ENCODE results near the gene UTS2B. TPM values are rescaled to one million over a fixed set of nuclear protein-coding genes. Genes with fewer than 3 reads are reported as not detected.

UTS2B gene
- not detected in 2 replicates for total RNA-seq

GRCh38 chr3:191329654-191330529, at the start of gene UTS2B:
UTS2B (minus strand) TSS chr3:191330526; CDS start chr3:191282189, 48,337 bp downstream.
- Mint-ChIP-seq H3K27me3 (peaks cover 18% of the 10 kb centered on the region), H3K4me3 (peak within 1 kb of the TSS; percentile 82), H3K9me3 (no peaks in the 10 kb centered on the region), H3K4me1 (peaks cover 18% of the 10 kb centered on the region), H3K36me3 (ENCODE audit: low read depth) (peaks cover 2% of the 10 kb centered on the region), H3K27ac (peak within 1 kb of the TSS; percentile 82)
- intact Hi-C loops (cut with micrococcal nuclease): loop anchor here (1.0 kb wide), 1 partner anchor 7 kb away; no protein-coding TSS in a partner anchor
- DNase-seq: peak; percentile 75

GRCh38 chr3:191380001-191380400, 49.7 kb upstream of the UTS2B start:
- H3K4me1 Mint-ChIP-seq: peaks cover 3% of the 10 kb centered on the region
- H3K4me3 Mint-ChIP-seq: no peak overlapping the region
- intact Hi-C loops (cut with micrococcal nuclease): no loop called here
- no peak overlapping the region for H3K27ac Mint-ChIP-seq
- H3K27me3 Mint-ChIP-seq: no peaks in the 10 kb centered on the region
- DNase-seq: no peak
- H3K9me3 Mint-ChIP-seq: no peaks in the 10 kb centered on the region
- peaks cover 16% of the 10 kb centered on the region for H3K36me3 Mint-ChIP-seq (ENCODE audit: low read depth)

- peaks cover 3% of the 10 kb centered on the region for H3K4me1 Mint-ChIP-seq
- no peak for DNase-seq
- no peak overlapping the region for H3K27ac Mint-ChIP-seq
- H3K36me3 Mint-ChIP-seq (ENCODE audit: low read depth): peaks cover 13% of the 10 kb centered on the region
- no peaks in the 10 kb centered on the region for H3K27me3 Mint-ChIP-seq
- intact Hi-C loops (cut with micrococcal nuclease): loop anchor here (5.0 kb wide), 1 partner anchor 42 kb away; no protein-coding TSS in a partner anchor
- H3K9me3 Mint-ChIP-seq: no peaks in the 10 kb centered on the region
- no peak overlapping the region for H3K4me3 Mint-ChIP-seq
Measured at GRCh38 chr3:191379446-191379845, 49.1 kb upstream of the UTS2B start.

- no peak for DNase-seq
- H3K27me3 Mint-ChIP-seq: no peaks in the 10 kb centered on the region
- no peak overlapping the region for H3K27ac Mint-ChIP-seq
- H3K36me3 Mint-ChIP-seq (ENCODE audit: low read depth): peaks cover 12% of the 10 kb centered on the region
- no peak overlapping the region for H3K4me3 Mint-ChIP-seq
- intact Hi-C loops (cut with micrococcal nuclease): loop anchor here (5.0 kb wide), 1 partner anchor 41 kb away; no protein-coding TSS in a partner anchor
- no peaks in the 10 kb centered on the region for H3K9me3 Mint-ChIP-seq
- H3K4me1 Mint-ChIP-seq: peaks cover 3% of the 10 kb centered on the region
Measured at GRCh38 chr3:191378142-191378812, 48.0 kb upstream of the UTS2B start.

GRCh38 chr3:191376516-191377141, 46.3 kb upstream of the UTS2B start:
- peaks cover 7% of the 10 kb centered on the region for H3K36me3 Mint-ChIP-seq (ENCODE audit: low read depth)
- peaks cover 6% of the 10 kb centered on the region for H3K4me1 Mint-ChIP-seq
- no peak overlapping the region for H3K4me3 Mint-ChIP-seq
- H3K27me3 Mint-ChIP-seq: no peaks in the 10 kb centered on the region
- no peak overlapping the region for H3K27ac Mint-ChIP-seq
- no peak for DNase-seq
- no peaks in the 10 kb centered on the region for H3K9me3 Mint-ChIP-seq
- intact Hi-C loops (cut with micrococcal nuclease): loop anchor here (5.0 kb wide), 1 partner anchor 39 kb away; no protein-coding TSS in a partner anchor

GRCh38 chr3:191373327-191373726, 43.0 kb upstream of the UTS2B start:
- Mint-ChIP-seq H3K27ac (no peak overlapping the region), H3K4me3 (no peak overlapping the region), H3K27me3 (no peaks in the 10 kb centered on the region), H3K4me1 (peaks cover 6% of the 10 kb centered on the region), H3K36me3 (ENCODE audit: low read depth) (peaks cover 5% of the 10 kb centered on the region), H3K9me3 (no peaks in the 10 kb centered on the region)
- no peak for DNase-seq
- intact Hi-C loops (cut with micrococcal nuclease): no loop called here

- H3K4me3 Mint-ChIP-seq: no peak overlapping the region
- DNase-seq: no peak
- intact Hi-C loops (cut with micrococcal nuclease): no loop called here
- H3K36me3 Mint-ChIP-seq (ENCODE audit: low read depth): peaks cover 5% of the 10 kb centered on the region
- H3K27me3 Mint-ChIP-seq: no peaks in the 10 kb centered on the region
- H3K4me1 Mint-ChIP-seq: peaks cover 3% of the 10 kb centered on the region
- H3K9me3 Mint-ChIP-seq: no peaks in the 10 kb centered on the region
- no peak overlapping the region for H3K27ac Mint-ChIP-seq
Measured at GRCh38 chr3:191372122-191372521, 41.8 kb upstream of the UTS2B start.

GRCh38 chr3:191369616-191370010, 39.3 kb upstream of the UTS2B start:
- H3K36me3 Mint-ChIP-seq (ENCODE audit: low read depth): peaks cover 3% of the 10 kb centered on the region
- peaks cover 3% of the 10 kb centered on the region for H3K4me1 Mint-ChIP-seq
- no peak overlapping the region for H3K27ac Mint-ChIP-seq
- H3K27me3 Mint-ChIP-seq: no peaks in the 10 kb centered on the region
- no peaks in the 10 kb centered on the region for H3K9me3 Mint-ChIP-seq
- intact Hi-C loops (cut with micrococcal nuclease): no loop called here
- no peak for DNase-seq
- no peak overlapping the region for H3K4me3 Mint-ChIP-seq

GRCh38 chr3:191368755-191369615, 38.7 kb upstream of the UTS2B start:
- DNase-seq: no peak
- no peak overlapping the region for H3K4me3 Mint-ChIP-seq
- peaks cover 3% of the 10 kb centered on the region for H3K4me1 Mint-ChIP-seq
- H3K27ac Mint-ChIP-seq: no peak overlapping the region
- intact Hi-C loops (cut with micrococcal nuclease): no loop called here
- H3K27me3 Mint-ChIP-seq: no peaks in the 10 kb centered on the region
- peaks cover 3% of the 10 kb centered on the region for H3K36me3 Mint-ChIP-seq (ENCODE audit: low read depth)
- H3K9me3 Mint-ChIP-seq: no peaks in the 10 kb centered on the region

- no peaks in the 10 kb centered on the region for H3K27me3 Mint-ChIP-seq
- no peak for DNase-seq
- H3K27ac Mint-ChIP-seq: no peak overlapping the region
- intact Hi-C loops (cut with micrococcal nuclease): no loop called here
- no peaks in the 10 kb centered on the region for H3K9me3 Mint-ChIP-seq
- H3K4me1 Mint-ChIP-seq: no peaks in the 10 kb centered on the region
- no peak overlapping the region for H3K4me3 Mint-ChIP-seq
- peaks cover 4% of the 10 kb centered on the region for H3K36me3 Mint-ChIP-seq (ENCODE audit: low read depth)
Measured at GRCh38 chr3:191366675-191367074, 36.3 kb upstream of the UTS2B start.

- peaks cover 10% of the 10 kb centered on the region for H3K36me3 Mint-ChIP-seq (ENCODE audit: low read depth)
- intact Hi-C loops (cut with micrococcal nuclease): no loop called here
- no peaks in the 10 kb centered on the region for H3K9me3 Mint-ChIP-seq
- no peak overlapping the region for H3K27ac Mint-ChIP-seq
- H3K4me3 Mint-ChIP-seq: no peak overlapping the region
- H3K4me1 Mint-ChIP-seq: peaks cover 12% of the 10 kb centered on the region
- no peak for DNase-seq
- H3K27me3 Mint-ChIP-seq: no peaks in the 10 kb centered on the region
Measured at GRCh38 chr3:191363221-191363620, 32.9 kb upstream of the UTS2B start.

- H3K27me3 Mint-ChIP-seq: no peaks in the 10 kb centered on the region
- intact Hi-C loops (cut with micrococcal nuclease): no loop called here
Measured at GRCh38 chr3:191362524-191363090, 32.3 kb upstream of the UTS2B start.

GRCh38 chr3:191362037-191362436, 31.7 kb upstream of the UTS2B start:
- no peaks in the 10 kb centered on the region for H3K9me3 Mint-ChIP-seq
- H3K36me3 Mint-ChIP-seq (ENCODE audit: low read depth): peaks cover 10% of the 10 kb centered on the region
- H3K4me1 Mint-ChIP-seq: peaks cover 12% of the 10 kb centered on the region
- DNase-seq: no peak
- H3K27me3 Mint-ChIP-seq: no peaks in the 10 kb centered on the region
- intact Hi-C loops (cut with micrococcal nuclease): no loop called here
- no peak overlapping the region for H3K27ac Mint-ChIP-seq
- no peak overlapping the region for H3K4me3 Mint-ChIP-seq

More at GRCh38 chr3:191362524-191363090, 32.3 kb upstream of the UTS2B start:
- Mint-ChIP-seq H3K9me3 (no peaks in the 10 kb centered on the region), H3K27ac (no peak overlapping the region), H3K4me1 (peaks cover 12% of the 10 kb centered on the region), H3K4me3 (no peak overlapping the region), H3K36me3 (ENCODE audit: low read depth) (peaks cover 10% of the 10 kb centered on the region)
- DNase-seq: no peak
